OCI-LY7 (cell line): ENCODE results near the gene VAC14. TPM values are rescaled to one million over a fixed set of nuclear protein-coding genes. Genes with fewer than 3 reads are reported as not detected.

Experiments
- BruUV-seq: library from RNA; stranded (reverse); fragments of 400-500 nt; replicated peaks from 2 replicates; lab custom pipeline; 2021; lab: Mats Ljungman, UMichigan
- CTCF ChIA-PET: fragments of 300-600 bp; sonication (Branson Sonifier 250); formaldehyde crosslinking; loops from one replicate; lab custom pipeline; 2022; ENCODE audit warnings: antibody characterized with exemption; ENCODE audit not compliant: unreplicated experiment; lab: Charles Lee
- POLR2A ChIA-PET: fragments of 300-600 bp; sonication (Branson Sonifier 250); formaldehyde crosslinking; loops from one replicate; lab custom pipeline; 2022; ENCODE audit warnings: antibody characterized with exemption; lab: Charles Lee
- DNase-seq: peaks from one replicate; pipeline ENCODE4 v3.0.0-alpha.2; 2015; ENCODE audit warnings: low spot score
- H2AFZ ChIP-seq: fragments of 200-600 bp; sonication (generic), shearing (Covaris generic); 2 replicates; pipeline ENCODE4 v1.6.1; 2014; ENCODE audit warnings: mild to moderate bottlenecking, antibody characterized with exemption, low read length, moderate library complexity
- H3K27ac ChIP-seq: fragments of 200-600 bp; sonication (generic); 2 replicates; pipeline ENCODE4 v1.5.1; 2014; ENCODE audit warnings: mixed run types, low read depth, mild to moderate bottlenecking, moderate library complexity, low read length, inconsistent platforms; ENCODE audit not compliant: poor library complexity, severe bottlenecking
- H3K36me3 ChIP-seq: fragments of 200-600 bp; sonication (generic); 2 replicates; pipeline ENCODE4 v1.6.1; 2014; ENCODE audit warnings: mild to moderate bottlenecking, antibody characterized with exemption, low read length, moderate library complexity, mixed read lengths; ENCODE audit not compliant: insufficient read depth
- H3K4me1 ChIP-seq: fragments of 200-600 bp; sonication (generic); 2 replicates; pipeline ENCODE4 v1.5.1; 2014; ENCODE audit warnings: mild to moderate bottlenecking, low read length; ENCODE audit not compliant: insufficient read depth, poor library complexity, severe bottlenecking
- H3K4me2 ChIP-seq: fragments of 200-600 bp; sonication (generic); 2 replicates; pipeline ENCODE4 v1.6.1; 2014; ENCODE audit warnings: mild to moderate bottlenecking, low read length
- H3K4me3 ChIP-seq: fragments of 200-600 bp; sonication (generic); 2 replicates; pipeline ENCODE4 v1.5.1; 2014; ENCODE audit warnings: mild to moderate bottlenecking, low read depth, low read length; ENCODE audit not compliant: poor library complexity, severe bottlenecking
- H3K79me2 ChIP-seq: fragments of 200-600 bp; sonication (generic); 2 replicates; pipeline ENCODE4 v1.6.1; 2016; ENCODE audit warnings: low read depth, mild to moderate bottlenecking, low read length, moderate library complexity, mixed read lengths; ENCODE audit not compliant: insufficient read depth
- H3K9me2 ChIP-seq: fragments of 200-600 bp; sonication (generic); 2 replicates; pipeline ENCODE4 v1.6.1; 2016; ENCODE audit warnings: mild to moderate bottlenecking, low read length, mixed read lengths; ENCODE audit not compliant: insufficient read depth
- H3K9me3 ChIP-seq: fragments of 200-600 bp; sonication (generic); 2 replicates; pipeline ENCODE4 v1.6.1; 2014; ENCODE audit warnings: mild to moderate bottlenecking, mixed run types, low read length, mixed read lengths
- H4K20me1 ChIP-seq: fragments of 200-600 bp; sonication (generic); 2 replicates; pipeline ENCODE4 v1.6.1; 2014; ENCODE audit warnings: mild to moderate bottlenecking, antibody characterized with exemption, low read length, moderate library complexity, mixed read lengths; ENCODE audit not compliant: insufficient read depth
- CTCF ChIP-seq: fragments of 200-600 bp; sonication (generic); conservative IDR thresholded peaks from 2 replicates; pipeline ENCODE4 v1.5.1; 2014; ENCODE audit warnings: mild to moderate bottlenecking, antibody characterized with exemption, low read length, moderate library complexity, mixed read lengths
- EZH2phosphoT487 ChIP-seq: fragments of 200-600 bp; sonication (generic); IDR thresholded peaks from 2 replicates; pipeline ENCODE4 v1.6.1; 2018; ENCODE audit warnings: low read depth, borderline replicate concordance, mild to moderate bottlenecking, mixed run types, antibody characterized with exemption, low read length, moderate library complexity, mixed read lengths
- intact Hi-C: fragments of 100-400 bp; cut with micrococcal nuclease; formaldehyde crosslinking; loops from one replicate; pipeline ENCODE4 v1.10.0; 2022; ENCODE audit not compliant: unreplicated experiment
- total RNA-seq, 2 experiments: library from RNA; depleted of rRNA in 1 of 2; stranded (reverse); fragments of >200 nt in 1 of 2; shearing (Covaris generic) in 1 of 2; gene quantifications; 2 replicates each; pipeline ENCODE4 v1.2.3, GENCODE V29; 2014 to 2022

VAC14 gene
- total RNA-seq, 2 experiments from 2014 or later = 37.6 to 43.1 TPM

- BruUV-seq = no TSS peak
Measured at GRCh38 chr16:70665806-70666735, 134.9 kb downstream of the VAC14 start.

GRCh38 chr16:70665113-70665694, 135.8 kb downstream of the VAC14 start:
- Histone ChIP-seq H3K4me2 (no peak overlapping the region), H2AFZ (no peak overlapping the region), H3K79me2 (no peaks in the 10 kb centered on the region), H3K27ac (no peak overlapping the region), H4K20me1 (no peaks in the 10 kb centered on the region), H3K9me3 (no peaks in the 10 kb centered on the region), H3K4me1 (no peaks in the 10 kb centered on the region), H3K9me2 (no peaks in the 10 kb centered on the region), H3K4me3 (no peak overlapping the region), H3K36me3 (no peaks in the 10 kb centered on the region)
- no peak for DNase-seq
- intact Hi-C loops = no loop called here
- TF ChIP-seq EZH2phosphoT487 = no peak
- BruUV-seq = no TSS peak
- CTCF ChIA-PET = no interaction called here
- POLR2A ChIA-PET = no interaction called here

More at GRCh38 chr16:70665806-70666735, 134.9 kb downstream of the VAC14 start:
- no peaks in the 10 kb centered on the region for H3K4me1 ChIP-seq
- H2AFZ ChIP-seq = no peak overlapping the region
- no peaks in the 10 kb centered on the region for H3K9me2 ChIP-seq
- intact Hi-C loops = no loop called here
- H3K4me3 ChIP-seq = no peak overlapping the region
- DNase-seq = no peak
- H3K9me3 ChIP-seq = no peaks in the 10 kb centered on the region
- no peak overlapping the region for H3K27ac ChIP-seq
- CTCF ChIA-PET = no interaction called here
- no peaks in the 10 kb centered on the region for H3K79me2 ChIP-seq
- TF ChIP-seq CTCF (no peak), EZH2phosphoT487 (no peak)
- POLR2A ChIA-PET = interaction anchor here (0.6 to 0.7 kb wide), 2 partner anchors 1081 to 1151 kb away, joined by 3 to 5 read pairs; no protein-coding TSS in a partner anchor
- no peaks in the 10 kb centered on the region for H4K20me1 ChIP-seq
- H3K36me3 ChIP-seq = no peaks in the 10 kb centered on the region
- no peak overlapping the region for H3K4me2 ChIP-seq

- H3K4me1 ChIP-seq = no peaks in the 10 kb centered on the region
- intact Hi-C loops = no loop called here
- TF ChIP-seq CTCF (no peak), EZH2phosphoT487 (no peak)
- H3K9me3 ChIP-seq = no peaks in the 10 kb centered on the region
- no peaks in the 10 kb centered on the region for H3K79me2 ChIP-seq
- H4K20me1 ChIP-seq = no peaks in the 10 kb centered on the region
- H3K27ac ChIP-seq = no peak overlapping the region
- no peak overlapping the region for H2AFZ ChIP-seq
- CTCF ChIA-PET = no interaction called here
- no peak overlapping the region for H3K4me2 ChIP-seq
- POLR2A ChIA-PET = no interaction called here
- H3K9me2 ChIP-seq = no peaks in the 10 kb centered on the region
- DNase-seq = no peak
- no peaks in the 10 kb centered on the region for H3K36me3 ChIP-seq
- no TSS peak for BruUV-seq
- no peak overlapping the region for H3K4me3 ChIP-seq
Measured at GRCh38 chr16:70664325-70665112, 136.4 kb downstream of the VAC14 start.
